HG03432 (cell line): ENCODE data around the gene KRTAP5-8.
"Not testable (repeated sequence)": the region's sequence is repeated elsewhere in the genome, so short reads cannot be mapped to it uniquely, and the experiment has no call there.

Experiments
- ATAC-seq: cut with Tn5 transposase; IDR thresholded peaks from one replicate; pipeline ENCODE4 v1.9.1; 2021; ENCODE audit warnings: mild to moderate bottlenecking, moderate library complexity; ENCODE audit not compliant: unreplicated experiment

Gene KRTAP5-8, protein sequence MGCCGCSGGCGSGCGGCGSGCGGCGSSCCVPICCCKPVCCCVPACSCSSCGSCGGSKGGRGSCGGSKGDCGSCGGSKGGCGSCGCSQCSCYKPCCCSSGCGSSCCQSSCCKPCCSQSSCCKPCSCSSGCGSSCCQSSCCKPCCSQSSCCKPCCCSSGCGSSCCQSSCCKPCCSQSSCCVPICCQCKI

DNA sequence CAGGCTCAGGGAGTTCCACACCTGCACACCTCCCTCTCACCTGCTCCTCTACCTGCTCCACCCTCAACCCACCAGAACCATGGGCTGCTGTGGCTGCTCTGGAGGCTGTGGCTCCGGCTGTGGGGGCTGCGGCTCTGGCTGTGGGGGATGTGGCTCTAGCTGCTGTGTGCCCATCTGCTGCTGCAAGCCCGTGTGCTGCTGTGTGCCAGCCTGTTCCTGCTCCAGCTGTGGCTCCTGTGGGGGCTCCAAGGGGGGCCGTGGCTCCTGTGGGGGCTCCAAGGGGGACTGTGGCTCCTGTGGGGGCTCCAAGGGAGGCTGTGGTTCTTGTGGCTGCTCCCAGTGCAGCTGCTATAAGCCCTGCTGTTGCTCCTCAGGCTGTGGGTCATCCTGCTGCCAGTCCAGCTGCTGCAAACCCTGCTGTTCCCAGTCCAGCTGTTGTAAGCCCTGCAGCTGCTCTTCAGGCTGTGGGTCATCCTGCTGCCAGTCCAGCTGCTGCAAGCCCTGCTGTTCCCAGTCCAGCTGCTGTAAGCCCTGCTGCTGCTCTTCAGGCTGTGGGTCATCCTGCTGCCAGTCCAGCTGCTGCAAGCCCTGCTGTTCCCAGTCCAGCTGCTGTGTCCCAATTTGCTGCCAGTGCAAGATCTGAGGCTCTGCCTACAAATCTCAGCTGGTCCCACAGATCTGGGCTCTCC is at the start of gene KRTAP5-8:
Gene KRTAP5-8, plus strand, starts transcription at position 49 of the 689 bp plus-strand sequence. Its CDS starts 31 bp downstream, at position 80.
- ATAC-seq, result not testable (repeated sequence)

DNA sequence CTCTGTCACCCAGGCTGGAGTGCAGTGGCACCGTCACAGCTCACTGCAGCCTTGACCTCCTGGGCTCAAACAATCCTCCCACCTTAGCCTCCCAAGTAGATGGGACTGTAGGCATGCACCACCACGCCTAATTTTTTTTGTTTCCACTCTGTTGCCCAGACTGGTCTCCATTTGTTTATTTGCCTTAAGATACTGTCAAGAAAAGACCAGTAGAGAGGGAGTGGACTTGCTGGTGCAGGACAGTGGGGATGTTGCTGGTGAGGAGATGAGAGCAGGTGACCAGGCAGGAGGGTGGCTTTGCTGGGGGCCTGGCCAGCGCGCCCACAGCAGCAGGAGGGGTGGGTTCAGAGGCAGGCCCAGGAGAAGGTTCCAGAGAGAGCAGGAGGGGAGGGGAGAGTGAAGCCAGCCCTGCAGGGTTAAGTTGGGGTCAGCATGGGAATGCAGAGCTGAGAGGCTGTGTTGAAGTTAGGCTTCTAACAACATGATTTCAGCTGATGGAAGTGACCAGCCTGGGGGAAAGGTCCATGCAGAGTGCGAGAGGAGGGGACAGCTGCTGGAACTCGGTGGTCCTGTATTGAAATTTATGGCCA is 49.0 kb upstream of the KRTAP5-8 start:
- ATAC-seq, result no peak

GRCh38 chr11:71489311-71490043 is 48.3 kb upstream of the KRTAP5-8 start:
- peak; percentile 56 for ATAC-seq

- no peak for ATAC-seq
Observed at GRCh38 chr11:71490044-71490730, 47.6 kb upstream of the KRTAP5-8 start.

GRCh38 chr11:71490731-71491390 is 47.0 kb upstream of the KRTAP5-8 start:
- ATAC-seq, result no peak

GRCh38 chr11:71491531-71491930 is 46.3 kb upstream of the KRTAP5-8 start:
- no peak for ATAC-seq

GRCh38 chr11:71491940-71492339 is 45.9 kb upstream of the KRTAP5-8 start:
- no peak for ATAC-seq

- no peak for ATAC-seq
Observed at GRCh38 chr11:71495286-71496230, 42.3 kb upstream of the KRTAP5-8 start.

DNA sequence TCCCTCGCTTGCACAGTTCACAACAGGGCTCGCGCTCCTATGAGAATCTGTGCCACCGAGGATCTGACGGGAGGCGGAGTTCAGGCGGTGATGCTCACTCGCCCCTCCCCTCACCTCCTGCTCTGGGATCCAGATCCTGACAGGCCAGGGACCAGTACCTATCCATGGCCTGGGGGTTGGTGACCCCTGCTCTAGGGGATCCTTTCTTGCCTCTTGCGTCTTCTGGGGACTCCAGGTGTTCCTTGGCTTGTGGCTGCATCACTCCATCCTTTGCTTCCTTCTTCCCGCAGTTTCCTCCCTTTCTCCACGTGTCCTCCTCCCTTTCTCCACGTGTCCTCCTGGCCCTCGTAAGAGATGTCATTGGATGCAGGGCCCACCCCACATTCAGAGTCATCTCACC is 41.4 kb upstream of the KRTAP5-8 start:
- no peak for ATAC-seq

- ATAC-seq, result no peak
Observed at GRCh38 chr11:71498091-71498490, 39.7 kb upstream of the KRTAP5-8 start.

GRCh38 chr11:71499125-71499524 is 38.7 kb upstream of the KRTAP5-8 start:
- ATAC-seq, result no peak

GRCh38 chr11:71499546-71499945 is 38.3 kb upstream of the KRTAP5-8 start:
- ATAC-seq, result no peak

GRCh38 chr11:71500601-71501021 is 37.2 kb upstream of the KRTAP5-8 start:
- no peak for ATAC-seq

DNA sequence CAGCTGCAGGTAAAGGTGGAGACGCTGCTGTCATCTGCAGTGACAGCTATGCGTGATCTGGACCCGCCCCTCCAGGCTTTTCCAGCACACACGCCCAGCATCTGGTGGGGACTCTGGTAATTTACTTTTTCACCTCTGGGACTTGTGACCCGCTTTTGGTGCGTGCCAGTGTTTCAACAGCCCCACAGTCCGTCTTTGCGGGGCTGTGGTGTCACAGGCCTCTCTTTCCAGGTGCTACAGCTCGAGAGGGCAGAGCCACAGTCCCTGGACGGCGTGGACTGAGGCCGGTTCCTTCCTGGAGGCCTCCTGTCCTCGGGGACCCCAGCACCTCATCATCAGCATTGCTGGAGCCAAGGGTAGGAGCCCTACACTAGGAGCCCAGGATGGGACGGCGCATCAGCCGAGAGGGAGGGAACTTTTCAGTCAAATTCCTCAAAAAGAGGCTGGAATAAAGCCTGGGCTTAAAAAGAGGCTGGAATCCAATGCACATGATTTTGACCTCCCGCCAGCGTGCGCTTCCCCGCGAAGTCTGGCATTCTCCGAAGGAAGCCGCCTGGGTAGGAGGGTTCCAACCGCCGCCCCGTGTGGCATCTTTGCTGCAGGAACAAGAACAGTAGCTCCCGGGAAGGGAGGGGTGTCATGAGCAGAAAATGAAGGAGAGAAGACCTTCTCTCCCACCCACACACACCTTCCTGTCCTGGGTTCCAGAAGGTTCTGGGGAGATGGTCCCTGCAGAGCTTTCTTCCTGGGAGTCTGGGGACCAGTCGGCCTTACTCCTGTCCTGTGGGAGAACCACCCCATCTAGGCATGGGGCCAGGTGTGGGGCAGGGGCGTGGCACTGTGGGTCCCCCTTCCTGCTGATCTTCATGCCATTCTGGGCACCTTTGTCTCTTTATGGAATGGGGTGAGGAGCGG is 36.5 kb upstream of the KRTAP5-8 start:
- ATAC-seq, result no peak

- no peak for ATAC-seq
Observed at GRCh38 chr11:71502026-71502425, 35.8 kb upstream of the KRTAP5-8 start.

DNA sequence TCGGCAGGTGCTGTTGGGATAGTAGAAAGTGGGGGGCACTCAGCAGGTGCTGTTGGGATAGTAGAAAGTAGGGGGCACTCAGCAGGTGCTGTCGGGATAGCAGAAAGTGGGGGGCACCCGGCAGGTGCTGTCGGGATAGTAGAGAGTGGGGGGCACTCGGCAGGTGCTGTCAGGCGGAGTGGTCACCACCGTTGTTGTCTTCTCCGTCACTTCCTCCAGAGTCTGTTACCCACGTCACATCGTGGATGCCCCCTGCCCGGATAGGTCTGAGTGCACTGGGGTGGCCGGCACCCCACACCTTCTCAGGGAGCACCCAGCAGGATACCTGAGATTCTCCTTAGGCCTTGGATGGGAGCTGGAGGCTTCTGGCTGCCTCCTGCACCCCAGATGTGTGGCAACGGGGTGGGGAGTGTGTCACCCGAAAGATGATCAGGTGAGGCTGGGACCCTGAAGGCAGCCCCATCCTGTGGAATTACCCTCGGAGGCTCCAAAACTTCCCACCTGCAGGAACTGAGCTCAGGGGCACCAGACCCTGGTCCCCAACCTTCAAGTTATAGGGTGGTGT is 34.9 kb upstream of the KRTAP5-8 start:
- ATAC-seq, result no peak

DNA sequence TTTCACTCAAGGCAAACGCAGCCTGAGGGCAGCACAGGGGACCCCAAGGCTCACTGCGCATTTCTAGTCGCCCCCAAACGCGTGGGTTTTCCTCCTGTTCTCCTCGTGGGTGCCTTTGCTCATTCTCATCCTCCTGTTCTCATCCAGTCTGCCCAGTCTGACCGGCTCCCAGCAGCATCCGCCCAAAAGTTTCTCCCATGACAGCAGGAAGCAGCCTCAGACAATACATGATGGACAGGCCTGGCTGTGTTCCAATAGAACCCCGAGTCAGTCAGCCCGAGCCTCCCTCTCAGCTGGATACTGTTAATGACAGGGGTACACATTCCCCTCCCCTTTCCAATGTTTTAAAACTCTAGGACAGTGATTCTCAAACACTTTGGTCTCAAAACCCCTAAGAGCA is 33.3 kb upstream of the KRTAP5-8 start:
- no peak for ATAC-seq

DNA sequence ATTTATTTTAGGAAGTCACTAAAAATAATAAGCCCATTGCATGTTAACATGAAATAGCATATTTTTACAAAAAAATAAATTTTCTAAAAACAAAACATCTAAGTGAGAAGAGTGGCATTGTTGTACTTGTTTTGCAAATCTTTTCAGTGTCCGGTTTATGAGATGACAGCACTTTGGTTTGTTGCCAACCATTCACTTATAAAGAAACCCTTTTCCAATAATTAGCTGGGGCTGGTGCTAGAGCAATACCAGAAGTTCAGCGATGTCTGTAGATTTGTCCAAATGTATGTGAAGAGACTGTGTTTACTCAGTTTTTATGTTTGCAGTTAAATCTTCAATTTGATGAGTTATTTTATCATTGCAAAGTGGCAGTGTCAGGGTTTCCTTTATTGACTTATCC is 32.8 kb upstream of the KRTAP5-8 start:
- no peak for ATAC-seq
